ACHN (cell line): ENCODE results near the gene TMEM107.

Source experiments
- DNase-seq: peaks from one replicate; pipeline ENCODE4 v3.0.0-alpha.2; 2015
- in situ Hi-C: cut with HindIII; loops from 2 replicates; pipeline ENCODE4 v1.10.0; 2017; ENCODE audit warnings: low sequenced_read_pairs, low pct_ligation_motif_present, low pct_unique_long_range_greater_than_20kb

Gene TMEM107

GRCh38 chr17:8153957-8154607, 22.1 kb downstream of the TMEM107 start:
- DNase-seq, result peak; percentile 98
- in situ Hi-C loops, result no loop called here

- in situ Hi-C loops, result no loop called here
- peak; percentile 99 for DNase-seq
These were observed 22.6 kb downstream of the TMEM107 start for GRCh38 chr17:8153525-8153956.

- in situ Hi-C loops, result no loop called here
- no peak for DNase-seq
These were observed 23.1 kb downstream of the TMEM107 start for GRCh38 chr17:8153031-8153451.

- in situ Hi-C loops, result no loop called here
- DNase-seq, result peak; percentile 98
These were observed 23.9 kb downstream of the TMEM107 start, which contains the start of gene PER1 for GRCh38 chr17:8152112-8152775. PER1 (minus strand) TSS chr17:8152404; CDS start chr17:8150706, 1,698 bp downstream.

GRCh38 chr17:8151641-8152111, 24.5 kb downstream of the TMEM107 start:
- peak; percentile 48 for DNase-seq
- in situ Hi-C loops, result no loop called here

GRCh38 chr17:8151120-8151640, 25.0 kb downstream of the TMEM107 start:
- DNase-seq, result no peak
- in situ Hi-C loops, result no loop called here

- in situ Hi-C loops, result no loop called here
These were observed 25.7 kb downstream of the TMEM107 start for GRCh38 chr17:8150194-8151119.

GRCh38 chr17:8149419-8150193, 26.6 kb downstream of the TMEM107 start:
- DNase-seq, result no peak
- in situ Hi-C loops, result no loop called here

More at GRCh38 chr17:8150194-8151119, 25.7 kb downstream of the TMEM107 start:
- DNase-seq, result no peak

- DNase-seq, result no peak
- in situ Hi-C loops, result no loop called here
These were observed 27.6 kb downstream of the TMEM107 start for GRCh38 chr17:8148560-8148959.

- in situ Hi-C loops, result no loop called here
- DNase-seq, result no peak
These were observed 28.3 kb downstream of the TMEM107 start for GRCh38 chr17:8147805-8148404.

- in situ Hi-C loops, result no loop called here
These were observed 28.9 kb downstream of the TMEM107 start for GRCh38 chr17:8147141-8147804.

GRCh38 chr17:8146381-8147140, 29.6 kb downstream of the TMEM107 start:
- in situ Hi-C loops, result no loop called here
- DNase-seq, result no peak

More at GRCh38 chr17:8147141-8147804, 28.9 kb downstream of the TMEM107 start:
- no peak for DNase-seq

- in situ Hi-C loops, result no loop called here
- no peak for DNase-seq
These were observed 30.4 kb downstream of the TMEM107 start for GRCh38 chr17:8145811-8146210.

- in situ Hi-C loops, result no loop called here
- no peak for DNase-seq
These were observed 31.6 kb downstream of the TMEM107 start for GRCh38 chr17:8144401-8145231.

- DNase-seq, result no peak
- in situ Hi-C loops, result no loop called here
These were observed 32.4 kb downstream of the TMEM107 start for GRCh38 chr17:8143581-8144400.
